ENCODE results near the gene SLC25A10. TPM values are rescaled to one million over a fixed set of nuclear protein-coding genes. Genes with fewer than 3 reads are reported as not detected.
A peak's percentile ranks its signal among the peaks of the same experiment; 100 is the strongest.

Gene SLC25A10
- total RNA-seq, 1 experiment from 2014 or later = 46.8 TPM

DNA sequence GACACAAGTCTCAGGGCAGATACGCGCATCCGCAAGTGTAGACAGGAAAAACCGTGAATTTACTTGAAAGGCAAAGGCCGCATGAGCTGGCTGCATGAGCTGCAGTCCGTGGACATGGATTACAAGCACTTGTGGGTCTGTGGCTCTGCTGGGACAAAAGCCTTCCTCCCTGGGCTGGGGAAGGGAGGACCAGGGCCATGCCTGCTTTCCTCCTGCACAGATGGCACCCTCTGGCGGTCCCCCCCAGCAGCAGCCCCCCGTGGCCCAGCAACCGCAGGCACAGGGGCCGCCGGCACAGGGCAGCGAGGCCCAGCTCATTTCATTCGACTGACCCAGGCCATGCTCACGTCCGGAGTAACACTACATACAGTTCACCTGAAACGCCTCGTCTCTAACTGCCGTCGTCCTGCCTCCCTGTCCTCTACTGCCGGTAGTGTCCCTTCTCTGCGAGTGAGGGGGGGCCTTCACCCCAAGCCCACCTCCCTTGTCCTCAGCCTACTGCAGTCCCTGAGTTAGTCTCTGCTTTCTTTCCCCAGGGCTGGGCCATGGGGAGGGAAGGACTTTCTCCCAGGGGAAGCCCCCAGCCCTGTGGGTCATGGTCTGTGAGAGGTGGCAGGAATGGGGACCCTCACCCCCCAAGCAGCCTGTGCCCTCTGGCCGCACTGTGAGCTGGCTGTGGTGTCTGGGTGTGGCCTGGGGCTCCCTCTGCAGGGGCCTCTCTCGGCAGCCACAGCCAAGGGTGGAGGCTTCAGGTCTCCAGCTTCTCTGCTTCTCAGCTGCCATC, 10.6 kb upstream of the SLC25A10 start:
- Histone ChIP-seq H3K4me1 (ENCODE audit: insufficient read depth, low read length, poor library complexity, severe bottlenecking) (peaks cover 23% of the 10 kb centered on the region), H3K4me3 (ENCODE audit: low read depth, low read length, poor library complexity, severe bottlenecking) (peak overlapping the region; percentile 98), H3K27ac (ENCODE audit: low read depth, low read length, poor library complexity, severe bottlenecking) (peak overlapping the region; percentile 97), H3K27me3 (replicated peaks; ENCODE audit: insufficient read depth, low read depth, low read length, poor library complexity) (no peaks in the 10 kb centered on the region), H3K9me3 (ENCODE audit: low read depth, low read length, poor library complexity, severe bottlenecking) (no peaks in the 10 kb centered on the region), H3K36me3 (ENCODE audit: insufficient read depth, low read length, poor library complexity, severe bottlenecking) (peaks cover 62% of the 10 kb centered on the region)
- DNase-seq (ENCODE audit: low spot score) = no peak
- ChIA-PET POLR2A (ENCODE audit: low non-redundant PET) (interaction anchor here (0.7 kb wide), 1 partner anchor 365 kb away, joined by 3 read pairs; no protein-coding TSS in a partner anchor), CTCF (no interaction called here)
- no TSS peak for BruUV-seq (replicated peaks)
- no peak for TF ChIP-seq EZH2 (IDR thresholded peaks at IDR 0.05; ENCODE audit: borderline replicate concordance, low read depth, low read length, poor library complexity, severe bottlenecking)
- TF ChIP-seq, protein P1, sequence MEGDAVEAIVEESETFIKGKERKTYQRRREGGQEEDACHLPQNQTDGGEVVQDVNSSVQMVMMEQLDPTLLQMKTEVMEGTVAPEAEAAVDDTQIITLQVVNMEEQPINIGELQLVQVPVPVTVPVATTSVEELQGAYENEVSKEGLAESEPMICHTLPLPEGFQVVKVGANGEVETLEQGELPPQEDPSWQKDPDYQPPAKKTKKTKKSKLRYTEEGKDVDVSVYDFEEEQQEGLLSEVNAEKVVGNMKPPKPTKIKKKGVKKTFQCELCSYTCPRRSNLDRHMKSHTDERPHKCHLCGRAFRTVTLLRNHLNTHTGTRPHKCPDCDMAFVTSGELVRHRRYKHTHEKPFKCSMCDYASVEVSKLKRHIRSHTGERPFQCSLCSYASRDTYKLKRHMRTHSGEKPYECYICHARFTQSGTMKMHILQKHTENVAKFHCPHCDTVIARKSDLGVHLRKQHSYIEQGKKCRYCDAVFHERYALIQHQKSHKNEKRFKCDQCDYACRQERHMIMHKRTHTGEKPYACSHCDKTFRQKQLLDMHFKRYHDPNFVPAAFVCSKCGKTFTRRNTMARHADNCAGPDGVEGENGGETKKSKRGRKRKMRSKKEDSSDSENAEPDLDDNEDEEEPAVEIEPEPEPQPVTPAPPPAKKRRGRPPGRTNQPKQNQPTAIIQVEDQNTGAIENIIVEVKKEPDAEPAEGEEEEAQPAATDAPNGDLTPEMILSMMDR (conservative IDR thresholded peaks at IDR 0.05; ENCODE audit: low read depth, low read length) = 0 out of 2 replicates have a peak, but pooled peaks have one; percentile 9
- intact Hi-C loops (cut with micrococcal nuclease; ENCODE audit: unreplicated experiment) = no loop called here

DNA sequence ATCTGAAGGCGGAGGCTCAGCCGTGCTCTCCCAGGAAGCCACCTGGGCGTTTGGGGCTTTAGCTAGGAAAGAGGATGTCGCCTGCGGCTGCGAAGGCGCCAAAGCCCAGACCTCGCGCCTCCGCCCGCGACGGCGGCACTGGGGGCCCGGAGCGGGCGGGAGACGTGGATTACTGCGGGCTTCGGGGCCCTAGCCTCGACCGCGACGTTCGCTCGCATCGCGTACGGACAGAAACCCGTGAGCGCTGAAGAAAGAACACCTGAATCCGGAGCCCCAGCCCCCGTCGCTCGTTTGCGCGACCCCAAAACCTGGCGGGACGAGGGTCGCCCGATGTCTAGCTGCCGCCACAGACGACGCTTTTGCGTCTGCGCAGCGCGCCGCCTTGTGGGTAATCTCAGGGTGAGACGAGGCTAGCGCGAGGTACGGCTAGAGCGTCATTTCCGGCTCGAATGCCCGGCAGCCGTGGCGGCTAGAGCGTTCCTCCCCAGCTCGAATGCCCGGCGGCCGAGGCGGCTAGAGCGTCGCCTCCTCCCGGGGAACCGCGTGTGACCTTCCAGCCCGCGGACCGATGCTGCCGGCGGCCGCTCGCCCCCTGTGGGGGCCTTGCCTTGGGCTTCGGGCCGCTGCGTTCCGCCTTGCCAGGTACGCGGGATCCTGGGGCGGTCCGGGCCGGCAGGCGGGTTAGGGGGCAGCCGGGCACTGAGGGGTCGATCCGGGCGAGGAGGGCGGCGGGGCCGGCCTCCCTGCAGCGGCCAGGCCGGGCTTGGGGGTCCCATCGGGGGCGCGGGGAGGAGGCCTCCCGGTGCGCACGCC, 8.9 kb upstream of the SLC25A10 start, which contains the start of gene MRPL12:
Gene MRPL12 (plus strand): TSS at position 434 of the 813 bp plus-strand sequence. CDS start 135 bp downstream, at position 569.
- Histone ChIP-seq H3K9me3 (ENCODE audit: low read depth, low read length, poor library complexity, severe bottlenecking) (no peaks in the 10 kb centered on the region), H3K27me3 (replicated peaks; ENCODE audit: insufficient read depth, low read depth, low read length, poor library complexity) (no peaks in the 10 kb centered on the region), H3K4me1 (ENCODE audit: insufficient read depth, low read length, poor library complexity, severe bottlenecking) (peaks cover 23% of the 10 kb centered on the region), H3K27ac (ENCODE audit: low read depth, low read length, poor library complexity, severe bottlenecking) (peak within 1 kb of the TSS; percentile 97), H3K36me3 (ENCODE audit: insufficient read depth, low read length, poor library complexity, severe bottlenecking) (peaks cover 69% of the 10 kb centered on the region), H3K4me3 (ENCODE audit: low read depth, low read length, poor library complexity, severe bottlenecking) (peak within 1 kb of the TSS; percentile 98)
- peak; percentile 97 for DNase-seq (ENCODE audit: low spot score)
- no TSS peak for BruUV-seq (replicated peaks)
- POLR2A ChIA-PET (ENCODE audit: low non-redundant PET) = no interaction called here
- TF ChIP-seq, protein P1 (conservative IDR thresholded peaks at IDR 0.05; ENCODE audit: low read depth, low read length) = no peak
- TF ChIP-seq EZH2 (IDR thresholded peaks at IDR 0.05; ENCODE audit: borderline replicate concordance, low read depth, low read length, poor library complexity, severe bottlenecking) = no peak
- intact Hi-C loops (cut with micrococcal nuclease; ENCODE audit: unreplicated experiment) = no loop called here
- CTCF ChIA-PET = no interaction called here

DNA sequence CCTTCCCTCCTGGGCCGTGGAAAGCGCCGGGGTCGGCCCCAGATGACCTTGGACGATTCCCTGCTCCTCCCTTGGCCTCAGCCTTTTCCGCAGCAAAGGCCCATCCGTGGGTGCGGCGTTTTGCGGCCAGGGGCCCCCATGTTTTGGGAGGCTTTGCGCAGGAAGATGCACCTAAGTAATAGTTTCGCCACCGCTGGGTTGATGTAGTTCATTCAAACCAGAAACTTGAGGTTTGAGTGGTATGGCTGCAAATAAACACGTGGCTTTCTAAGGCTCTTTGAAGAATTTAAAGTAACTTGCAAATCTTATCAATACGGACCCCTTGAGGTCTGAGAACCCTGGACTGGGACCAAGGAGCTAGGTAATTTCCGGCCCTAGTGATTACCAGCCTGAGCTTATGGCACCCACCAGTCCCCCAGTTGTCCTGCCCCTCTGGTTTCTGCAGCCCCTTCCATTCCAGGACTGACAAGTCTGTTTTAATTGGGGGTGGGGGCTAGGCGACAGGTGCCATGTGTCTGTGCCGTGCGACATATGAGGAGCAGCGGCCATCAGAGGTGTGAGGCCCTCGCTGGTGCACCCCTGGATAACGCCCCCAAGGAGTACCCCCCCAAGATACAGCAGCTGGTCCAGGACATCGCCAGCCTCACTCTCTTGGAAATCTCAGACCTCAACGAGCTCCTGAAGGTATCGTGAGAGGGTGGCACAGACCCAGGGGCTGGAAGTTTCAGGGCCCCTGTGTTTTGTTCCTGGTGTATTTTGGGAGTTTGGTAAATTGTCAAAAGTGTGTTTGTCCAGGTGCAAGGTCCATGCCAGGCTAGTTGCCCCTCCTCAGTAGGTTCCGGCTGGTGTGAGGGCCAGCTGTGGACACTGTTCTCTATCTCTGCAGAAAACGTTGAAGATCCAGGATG, 8.1 kb upstream of the SLC25A10 start:
- DNase-seq (ENCODE audit: low spot score) = no peak
- Histone ChIP-seq H3K27me3 (replicated peaks; ENCODE audit: insufficient read depth, low read depth, low read length, poor library complexity) (no peaks in the 10 kb centered on the region), H3K9me3 (ENCODE audit: low read depth, low read length, poor library complexity, severe bottlenecking) (no peaks in the 10 kb centered on the region), H3K27ac (ENCODE audit: low read depth, low read length, poor library complexity, severe bottlenecking) (peak overlapping the region; percentile 97), H3K4me1 (ENCODE audit: insufficient read depth, low read length, poor library complexity, severe bottlenecking) (peaks cover 23% of the 10 kb centered on the region), H3K36me3 (ENCODE audit: insufficient read depth, low read length, poor library complexity, severe bottlenecking) (peaks cover 62% of the 10 kb centered on the region), H3K4me3 (ENCODE audit: low read depth, low read length, poor library complexity, severe bottlenecking) (peak overlapping the region; percentile 98)
- BruUV-seq (replicated peaks) = no TSS peak
- POLR2A ChIA-PET (ENCODE audit: low non-redundant PET) = no interaction called here
- intact Hi-C loops (cut with micrococcal nuclease; ENCODE audit: unreplicated experiment) = no loop called here
- CTCF ChIA-PET = no interaction called here
- TF ChIP-seq EZH2 (IDR thresholded peaks at IDR 0.05; ENCODE audit: borderline replicate concordance, low read depth, low read length, poor library complexity, severe bottlenecking) = no peak
- TF ChIP-seq, protein P1 (conservative IDR thresholded peaks at IDR 0.05; ENCODE audit: low read depth, low read length) = no peak

All from A673 (cell line).